ENCODE results near the gene AGAP1.

Gene AGAP1

DNA sequence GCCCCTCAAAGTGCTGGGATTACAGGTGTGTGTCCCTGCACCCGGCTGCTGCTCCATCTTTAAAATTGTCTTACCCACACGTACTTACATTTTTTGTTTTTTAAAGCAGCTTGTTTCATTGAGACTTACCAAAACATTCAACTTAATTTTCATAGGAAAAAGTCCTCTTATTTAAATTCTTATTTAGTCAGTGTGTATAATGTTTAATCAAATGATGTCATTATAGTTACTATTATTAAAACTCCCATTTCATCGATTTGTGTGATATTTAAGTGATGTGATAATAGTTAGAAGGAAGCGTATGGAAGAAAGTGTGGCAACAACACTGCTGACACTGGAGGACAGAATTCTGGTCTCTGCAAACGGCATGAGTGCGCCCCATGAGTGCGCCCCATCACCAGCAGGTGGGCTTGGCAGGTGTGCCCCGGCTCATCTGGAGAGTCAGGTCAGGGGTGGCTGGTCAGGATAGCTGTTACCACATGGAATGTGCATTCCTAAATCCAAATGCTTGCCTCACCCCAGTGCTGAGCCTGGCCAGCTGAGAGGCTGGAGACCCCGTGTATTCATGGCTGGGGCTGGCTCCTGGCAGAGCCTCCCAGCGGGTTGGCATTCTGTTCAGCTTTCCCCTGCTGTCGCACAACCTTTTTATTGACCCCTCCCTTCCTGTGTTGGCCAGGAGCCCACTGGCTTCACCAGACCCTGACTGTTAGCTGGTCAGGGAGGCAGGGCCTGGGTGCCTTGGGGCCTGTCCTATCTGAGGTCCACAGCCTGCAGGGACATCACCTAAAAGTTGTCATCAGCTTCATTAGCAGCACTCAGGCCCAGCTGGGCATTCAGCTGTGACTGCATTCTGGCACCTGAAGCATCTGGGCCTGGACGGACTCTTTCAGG lies 79.7 kb downstream of the AGAP1 start:
- no peak for DNase-seq

DNA sequence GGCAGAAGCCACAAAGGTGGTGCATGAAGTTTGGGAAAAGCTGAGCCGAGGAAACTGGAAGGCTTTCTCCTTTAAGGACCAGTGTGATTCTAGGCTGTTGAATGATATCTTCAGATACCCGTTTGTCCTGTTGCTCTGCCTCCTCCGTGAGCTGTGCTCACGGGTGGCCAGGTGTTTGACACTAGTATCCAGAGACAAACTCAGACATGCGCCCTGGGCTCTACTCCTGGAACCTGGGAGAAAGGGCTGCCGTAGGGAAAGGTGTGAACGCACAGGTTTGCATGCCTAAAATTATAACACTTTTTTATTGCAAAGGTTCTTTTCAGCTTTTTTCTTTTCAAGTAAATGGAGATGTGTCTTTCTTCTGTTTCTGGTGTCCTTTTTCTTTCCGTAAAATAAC lies 81.6 kb downstream of the AGAP1 start:
- DNase-seq, result no peak

DNA sequence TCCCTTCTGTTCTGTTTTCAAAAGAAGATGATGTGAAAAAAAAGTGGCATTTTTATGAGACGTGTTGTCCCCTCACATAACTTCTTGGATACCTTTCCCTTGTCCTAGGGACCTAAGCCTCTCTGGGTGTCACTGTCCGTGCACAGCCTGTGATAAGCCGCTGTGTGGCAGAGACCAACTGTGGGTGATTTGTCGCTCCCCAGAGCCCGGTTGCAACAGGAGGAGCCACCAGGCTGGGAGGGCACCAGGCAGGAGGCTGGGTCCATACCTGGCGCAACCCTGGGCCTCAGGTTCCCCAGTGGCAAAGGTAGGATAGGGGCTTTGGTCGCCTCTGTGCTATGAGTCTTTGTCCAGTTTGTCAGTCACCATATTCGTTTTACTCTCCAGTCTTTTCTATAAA lies 82.1 kb downstream of the AGAP1 start:
- no peak for DNase-seq

DNA sequence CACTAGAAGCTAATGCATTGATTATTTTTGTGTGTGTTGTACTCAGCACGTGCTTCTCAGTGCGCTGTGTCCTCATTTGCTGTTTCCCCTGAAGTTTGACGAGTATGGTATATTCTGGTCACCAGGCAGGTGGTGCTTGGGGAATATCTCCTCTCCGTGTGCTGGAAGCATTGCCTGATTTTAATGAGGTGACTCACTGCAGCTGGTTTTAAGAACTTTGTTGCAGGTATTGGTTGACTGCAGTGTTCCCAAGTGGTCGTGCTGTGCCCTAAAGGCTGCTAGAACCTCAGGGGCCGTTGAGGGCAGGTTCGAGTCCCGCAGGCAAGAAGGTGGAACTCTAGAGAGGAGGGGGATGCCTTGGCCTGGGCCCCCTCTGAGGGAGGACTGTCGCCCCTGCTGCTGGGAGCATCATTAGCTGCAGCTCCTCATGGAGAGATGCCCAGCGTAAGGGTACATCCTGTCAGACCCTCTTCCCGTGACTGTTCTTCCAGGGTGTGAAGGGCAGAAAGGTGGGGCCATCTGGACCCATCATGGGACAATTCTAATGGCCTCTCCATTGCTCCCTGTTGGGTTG lies 82.6 kb downstream of the AGAP1 start:
- no peak for DNase-seq

DNA sequence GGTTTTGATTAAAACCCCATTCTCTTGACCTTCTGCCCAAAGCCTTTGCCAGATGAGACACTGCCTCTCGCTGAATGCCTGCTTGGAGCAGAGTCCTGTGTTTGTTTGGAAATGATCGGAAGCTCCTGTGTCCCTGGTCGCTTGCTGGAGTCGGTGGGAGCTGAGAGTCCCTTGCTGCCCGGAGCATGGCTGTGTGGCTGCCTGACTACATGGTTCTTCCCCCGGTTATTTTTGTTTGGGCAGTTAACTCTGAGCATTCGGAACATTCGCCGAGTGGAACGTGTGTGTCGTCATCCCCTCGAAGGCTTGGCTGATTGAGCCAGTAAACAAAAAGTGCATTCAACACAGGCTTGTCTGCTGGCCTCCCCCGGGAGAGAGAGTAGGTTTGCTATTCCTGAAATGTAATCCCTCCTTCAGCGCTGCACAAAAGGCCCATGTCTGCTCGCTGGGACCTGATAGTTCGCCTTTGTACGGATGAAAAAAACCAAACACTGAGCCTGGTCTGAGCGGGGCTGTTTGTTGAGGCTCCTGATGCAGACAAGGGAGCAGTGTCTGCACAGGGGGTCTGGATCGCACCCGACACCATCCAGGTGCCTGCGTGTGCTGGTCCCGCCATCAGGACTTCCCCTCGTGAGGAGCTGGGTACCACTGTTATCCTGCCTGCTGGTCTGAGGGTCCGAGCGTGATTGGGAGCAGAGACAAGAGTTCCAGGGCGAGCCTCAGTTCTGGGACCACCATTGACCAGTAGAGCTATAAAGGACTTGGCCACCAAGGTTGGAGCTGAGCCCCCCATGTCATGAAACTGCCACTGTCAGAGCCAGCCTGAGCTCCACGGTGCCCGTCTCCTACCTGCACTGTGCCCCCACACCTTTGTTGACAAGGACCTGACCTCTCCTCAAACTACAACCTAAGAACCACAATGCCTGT lies 83.8 kb downstream of the AGAP1 start:
- no peak for DNase-seq

DNA sequence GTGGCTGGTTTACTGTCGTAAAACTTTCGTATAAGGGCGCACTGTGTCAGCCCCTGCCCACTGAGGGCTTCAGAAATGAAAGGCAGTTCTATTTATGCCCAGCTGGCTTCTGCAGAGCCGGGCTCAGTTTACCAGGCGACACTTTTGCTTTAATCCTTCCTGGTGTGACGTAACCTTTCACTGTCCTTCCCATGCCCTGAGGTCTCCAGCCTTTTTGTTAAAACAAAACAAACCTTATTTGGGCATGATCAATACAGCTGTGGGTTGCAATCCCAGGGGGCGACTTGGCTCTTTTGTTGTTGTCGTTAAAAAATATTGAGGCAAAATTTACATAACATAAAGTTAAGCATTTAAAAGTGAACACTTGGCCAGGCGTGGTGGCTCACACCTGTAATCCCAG lies 85.3 kb downstream of the AGAP1 start:
- no peak for DNase-seq

DNA sequence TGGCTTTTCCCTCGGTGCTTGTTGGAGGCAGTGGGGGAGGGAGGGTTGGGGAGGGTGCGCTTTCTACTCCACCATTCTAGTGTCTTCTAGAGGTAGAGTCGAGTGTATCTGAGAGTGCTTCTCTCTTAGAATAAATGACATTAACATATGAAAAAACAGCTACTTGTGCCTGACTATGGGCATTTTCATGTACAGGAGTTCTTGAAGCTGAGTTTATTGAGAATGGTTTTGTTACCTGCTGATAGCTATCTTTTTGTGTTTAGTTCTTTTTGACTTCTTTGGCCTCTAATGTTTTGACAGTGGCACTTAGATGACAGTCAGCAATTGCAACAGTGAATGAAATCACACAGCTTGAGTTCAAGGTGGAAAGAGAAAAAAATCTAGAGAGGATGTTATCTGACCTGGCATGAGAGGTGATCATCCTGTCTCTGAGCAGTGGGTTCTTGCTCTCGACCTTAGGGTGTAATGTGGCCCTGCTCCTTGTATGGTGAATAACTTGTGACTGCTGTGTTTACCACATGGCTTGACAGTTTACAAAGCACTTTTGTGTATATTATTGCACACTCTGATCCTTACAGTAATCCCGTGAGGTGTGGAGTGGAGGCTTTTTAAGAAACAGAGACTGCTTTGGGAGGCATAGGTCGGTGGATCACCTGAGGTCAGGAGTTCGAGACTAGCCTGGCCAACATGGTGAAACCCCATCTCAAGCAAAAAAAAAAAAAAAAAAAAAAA lies 86.7 kb downstream of the AGAP1 start:
- no peak for DNase-seq

DNA sequence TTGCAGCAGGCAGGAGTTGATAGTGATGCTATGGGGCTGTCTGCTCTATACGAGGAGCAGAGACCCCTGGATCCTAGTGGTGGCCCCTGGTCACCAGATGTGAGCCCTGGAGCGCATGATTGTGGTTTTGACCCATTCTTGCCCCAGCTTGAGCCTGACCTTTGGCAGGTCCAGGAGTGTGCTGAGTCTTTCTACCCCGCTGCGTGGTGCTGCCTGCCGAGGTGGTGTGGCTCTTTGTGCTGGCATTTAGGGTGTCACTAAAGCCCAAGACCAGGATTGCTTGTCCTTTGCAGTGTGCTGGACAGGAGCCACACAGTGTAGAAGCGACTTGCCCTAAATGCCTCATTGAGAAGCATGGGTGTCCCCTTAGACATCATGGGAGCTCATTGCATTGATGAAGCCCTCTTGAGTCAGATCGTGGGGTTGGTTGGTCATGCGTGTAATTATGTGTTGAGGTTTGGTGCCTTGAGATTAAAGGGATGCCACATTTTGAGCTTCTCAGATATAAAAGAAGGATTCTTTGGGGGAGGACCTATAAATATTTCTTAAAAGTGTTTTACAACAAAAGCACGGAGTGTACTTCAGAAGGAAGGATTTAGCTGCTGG lies 88.3 kb downstream of the AGAP1 start:
- DNase-seq, result no peak

DNA sequence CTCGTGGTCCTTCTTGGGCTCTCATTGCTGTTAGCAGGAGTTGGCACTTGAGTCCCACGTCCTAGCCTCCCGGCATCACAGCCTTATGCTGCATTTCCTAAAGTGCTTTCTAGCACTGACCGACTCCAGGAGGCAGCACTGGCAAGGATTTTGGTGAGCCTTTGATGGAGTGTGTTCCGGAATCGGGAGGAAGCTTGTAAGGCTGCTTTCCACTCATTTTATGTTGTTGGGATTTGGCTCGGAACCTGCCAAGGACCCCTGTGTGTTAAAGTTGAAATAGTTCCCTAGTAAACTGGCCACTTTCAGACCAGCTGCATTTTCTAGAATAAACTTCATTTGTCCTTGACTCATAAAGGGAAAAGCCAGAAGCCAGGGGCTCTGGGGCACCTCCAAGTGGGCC lies 88.9 kb downstream of the AGAP1 start:
- no peak for DNase-seq

DNA sequence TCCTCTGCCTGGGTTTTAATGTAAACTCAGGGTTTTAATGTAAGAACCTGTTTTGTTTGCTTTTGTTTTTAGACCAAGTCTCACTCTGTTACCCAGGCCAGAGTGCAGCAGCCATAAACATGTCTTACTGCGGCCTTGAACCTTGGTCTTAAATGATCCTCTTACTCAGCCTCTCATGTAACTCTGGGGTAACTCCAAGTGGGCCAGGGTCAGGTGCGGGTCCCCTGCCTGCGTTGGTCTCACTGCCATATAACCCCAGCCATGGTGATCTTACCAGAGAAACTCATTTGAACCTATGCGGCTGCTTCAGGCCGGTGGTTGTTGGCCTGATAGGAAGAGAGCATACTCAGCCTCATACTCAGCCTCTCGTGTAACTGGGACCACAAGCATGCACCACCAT lies 89.3 kb downstream of the AGAP1 start:
- DNase-seq, result no peak

DNA sequence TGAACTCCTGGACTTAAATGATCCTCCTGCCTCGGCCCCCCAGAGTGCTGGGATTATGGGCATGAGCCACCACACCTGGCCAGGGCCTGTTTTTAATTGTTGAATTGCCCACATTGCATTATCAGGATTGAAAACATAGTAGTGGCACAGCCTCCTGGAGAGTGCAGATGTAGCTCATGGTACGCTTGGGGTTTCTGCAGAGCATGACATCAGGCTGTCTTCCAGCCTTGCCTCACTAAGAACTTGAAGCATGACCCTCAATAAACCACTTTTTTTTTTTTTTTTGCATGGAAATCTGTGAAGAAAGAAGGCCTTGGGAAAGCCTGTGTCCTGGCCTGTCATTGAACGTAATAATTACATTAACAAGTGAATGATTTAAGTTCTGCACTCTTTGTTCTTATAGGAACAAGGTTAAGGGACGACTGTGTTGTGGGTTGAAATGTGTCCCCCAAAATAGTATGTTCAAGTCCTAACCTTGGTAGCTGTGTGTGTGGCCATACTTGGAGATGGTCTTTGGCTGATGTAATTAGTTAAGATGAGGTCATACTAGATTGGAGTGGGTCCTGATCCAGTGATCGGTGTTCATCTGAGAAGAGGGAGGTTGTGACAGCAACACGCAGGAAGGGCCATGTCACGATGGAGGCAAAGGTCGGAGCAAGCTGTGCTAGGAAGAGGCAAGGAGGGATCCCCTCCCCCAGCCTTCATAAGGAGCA lies 90.2 kb downstream of the AGAP1 start:
- DNase-seq, result no peak

DNA sequence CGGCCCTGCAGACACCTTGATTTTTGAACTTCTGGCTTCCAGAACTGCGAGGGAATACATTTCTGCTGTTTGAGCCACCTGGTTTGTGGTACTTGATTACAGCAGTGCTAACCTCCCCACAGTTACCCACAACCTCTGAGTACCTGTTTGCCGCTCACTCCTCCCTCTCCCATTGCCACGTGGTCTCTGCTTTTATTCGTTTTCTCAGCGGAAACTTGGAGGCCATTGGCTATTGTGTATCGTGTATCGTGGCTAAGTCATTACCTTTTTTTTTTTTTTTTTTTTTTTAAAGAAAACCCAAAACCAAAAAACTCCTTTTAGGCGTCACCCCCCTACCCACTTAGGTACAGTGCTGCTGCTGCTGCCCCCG lies 90.8 kb downstream of the AGAP1 start:
- no peak for DNase-seq

DNA sequence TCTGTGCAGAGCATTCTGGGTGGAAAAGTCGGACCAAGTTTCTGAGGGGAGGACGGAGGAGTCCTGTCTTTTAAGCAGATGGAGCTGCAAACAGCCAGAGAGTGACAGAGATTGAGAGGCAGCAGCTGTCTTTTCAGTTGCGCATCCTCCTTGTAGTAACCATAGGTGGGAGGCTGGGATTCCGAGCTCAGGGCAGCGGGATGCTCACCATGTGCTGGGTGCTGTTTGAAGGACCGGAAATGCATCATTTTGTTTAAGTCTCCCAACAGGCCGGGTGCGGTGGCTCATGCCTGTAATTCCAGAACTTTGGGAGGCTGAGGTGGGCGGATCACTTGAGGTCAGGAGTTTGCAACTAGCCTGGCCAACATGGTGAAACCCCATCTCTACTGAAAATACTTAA lies 93.4 kb downstream of the AGAP1 start:
- DNase-seq, result no peak

DNA sequence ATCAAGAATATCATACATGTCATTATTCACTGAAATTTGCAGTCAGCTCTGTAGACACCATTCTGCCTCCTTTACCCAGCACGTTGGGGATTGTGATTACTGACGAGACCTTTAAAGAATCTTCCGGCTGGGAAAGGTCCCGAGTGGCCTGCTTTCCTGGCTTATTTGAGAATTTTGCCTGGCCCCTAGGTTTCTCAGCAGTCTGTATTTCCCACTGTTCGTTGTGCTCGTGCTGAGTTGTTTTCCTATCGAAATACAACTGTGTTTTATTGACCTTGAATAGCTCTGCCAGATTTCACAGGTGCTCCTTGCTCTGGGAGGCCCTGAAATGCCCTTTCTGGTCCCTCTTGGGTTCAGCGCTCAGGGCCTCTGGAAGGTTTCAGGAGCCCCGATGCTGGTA lies 94.9 kb downstream of the AGAP1 start:
- no peak for DNase-seq

DNA sequence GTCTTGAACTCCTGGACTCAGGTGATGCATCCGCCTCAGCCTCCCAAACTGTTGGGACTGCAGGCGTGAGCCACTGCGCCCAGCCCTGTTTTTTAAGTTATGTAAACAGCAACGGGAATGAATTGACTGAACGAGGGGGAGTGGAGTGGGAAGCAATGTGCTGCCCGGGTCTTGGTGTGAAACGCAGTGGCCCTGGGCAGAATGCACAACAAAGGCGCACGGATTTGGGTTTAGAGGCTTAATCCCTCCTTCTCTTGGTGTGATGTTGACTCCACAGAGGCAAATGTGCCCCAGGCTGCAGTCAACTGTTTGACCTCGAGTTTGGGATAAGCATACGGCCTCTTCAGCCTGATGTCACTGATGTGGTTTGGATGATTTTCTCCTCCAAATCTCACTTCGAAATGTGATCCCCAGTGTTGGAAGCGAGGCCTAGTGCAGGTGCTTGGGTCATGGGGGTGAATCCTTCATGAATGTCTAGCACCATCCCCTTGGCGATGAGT lies 97.4 kb downstream of the AGAP1 start:
- DNase-seq, result no peak

DNA sequence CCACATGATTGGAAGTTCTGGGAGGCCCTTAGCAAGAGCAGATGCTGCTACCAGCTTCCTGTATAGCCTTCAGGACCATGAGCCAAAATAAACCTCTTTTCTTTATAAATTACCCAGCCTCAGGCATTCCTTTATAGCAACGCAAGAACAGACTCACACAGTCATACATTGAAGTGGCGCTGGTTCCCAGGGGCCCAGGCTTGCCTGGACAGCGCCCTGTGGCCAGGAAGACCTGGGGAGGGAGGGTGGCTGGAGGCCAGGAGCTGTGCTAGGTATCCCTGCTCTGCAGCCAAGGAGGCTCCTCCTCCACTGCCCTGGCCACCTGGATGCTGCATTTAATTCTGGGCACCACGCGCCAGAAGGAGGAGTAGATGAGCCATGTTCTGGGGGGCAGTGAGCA lies 98.1 kb downstream of the AGAP1 start:
- no peak for DNase-seq

DNA sequence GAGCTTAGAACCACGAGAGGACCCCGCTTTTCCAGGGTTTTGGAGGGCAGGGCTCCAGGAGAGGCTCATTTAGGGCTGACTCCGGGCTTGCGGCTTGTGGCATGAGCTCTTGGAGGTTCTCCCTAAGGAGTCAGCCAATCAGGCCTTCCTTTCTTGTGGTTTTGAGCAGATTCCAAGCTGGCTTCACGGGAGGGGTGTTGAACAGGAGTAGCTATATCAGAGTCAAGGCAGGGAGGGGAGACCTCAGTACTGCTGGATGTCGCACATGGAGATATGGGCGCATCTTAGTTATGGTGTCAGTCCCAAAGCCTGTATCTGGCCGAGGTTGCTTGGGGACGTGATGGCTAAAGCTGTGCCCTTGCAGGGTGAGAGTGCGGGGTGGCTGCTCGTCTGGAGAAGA lies 98.6 kb downstream of the AGAP1 start:
- no peak for DNase-seq

DNA sequence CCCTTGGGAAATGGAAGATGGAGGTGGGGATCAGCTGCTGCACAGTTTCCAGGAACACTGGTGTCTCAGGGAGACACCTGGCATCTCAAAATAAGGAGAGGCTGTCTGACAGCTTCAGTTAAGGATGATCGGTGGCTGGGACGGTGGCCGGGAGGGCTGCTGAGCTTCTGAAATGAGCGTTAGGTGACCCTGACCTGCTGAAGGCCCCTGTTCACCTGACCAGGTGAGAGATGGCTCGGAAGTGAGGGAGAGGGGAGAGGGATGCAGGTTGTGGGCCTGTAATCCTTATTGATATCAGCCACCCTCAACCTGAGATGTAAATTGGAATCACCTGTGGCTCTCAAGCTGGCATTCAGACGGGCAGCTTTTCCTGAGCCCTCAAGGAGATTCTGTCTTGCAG lies 99.0 kb downstream of the AGAP1 start:
- no peak for DNase-seq

DNA sequence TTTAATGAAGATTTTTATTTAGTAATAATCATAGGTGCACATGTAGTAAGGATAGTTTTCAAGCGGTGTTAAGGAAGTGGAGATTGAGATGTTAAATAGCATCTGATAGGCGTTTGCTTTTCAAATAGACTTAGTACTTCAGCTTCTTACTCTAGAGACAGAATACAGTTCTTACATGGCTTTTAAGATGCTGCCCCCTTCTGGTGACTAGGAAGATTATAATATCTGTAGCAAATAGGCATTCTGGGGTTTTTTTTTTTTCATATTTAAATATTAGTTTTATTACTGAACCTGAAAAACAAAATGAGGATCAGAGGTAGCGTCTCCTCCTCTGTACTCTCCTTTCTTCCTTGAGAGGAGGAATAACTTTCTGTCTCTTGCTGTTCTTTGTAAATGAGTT lies 100.2 kb downstream of the AGAP1 start:
- peak; percentile 73 for DNase-seq

DNA sequence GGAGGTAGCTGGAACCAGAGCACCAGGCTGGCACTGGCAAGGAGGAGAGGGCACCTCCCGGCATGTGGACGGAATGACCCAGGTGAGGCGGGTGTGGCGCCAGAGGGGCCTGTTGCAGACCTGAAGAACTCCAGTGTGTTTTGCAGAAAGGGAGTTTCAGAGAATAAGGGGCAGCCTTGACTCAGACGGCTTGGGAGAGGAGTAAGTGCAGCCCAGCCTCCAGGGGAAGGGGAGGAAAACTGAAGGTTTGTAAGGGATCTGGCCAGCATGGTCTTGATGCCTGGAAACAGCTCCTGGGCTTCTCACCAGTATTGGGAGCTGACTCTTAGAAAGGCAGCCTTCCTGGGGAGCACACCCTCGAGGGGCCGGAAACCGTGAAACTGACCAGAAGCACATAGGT lies 101.1 kb downstream of the AGAP1 start:
- DNase-seq, result no peak

DNA sequence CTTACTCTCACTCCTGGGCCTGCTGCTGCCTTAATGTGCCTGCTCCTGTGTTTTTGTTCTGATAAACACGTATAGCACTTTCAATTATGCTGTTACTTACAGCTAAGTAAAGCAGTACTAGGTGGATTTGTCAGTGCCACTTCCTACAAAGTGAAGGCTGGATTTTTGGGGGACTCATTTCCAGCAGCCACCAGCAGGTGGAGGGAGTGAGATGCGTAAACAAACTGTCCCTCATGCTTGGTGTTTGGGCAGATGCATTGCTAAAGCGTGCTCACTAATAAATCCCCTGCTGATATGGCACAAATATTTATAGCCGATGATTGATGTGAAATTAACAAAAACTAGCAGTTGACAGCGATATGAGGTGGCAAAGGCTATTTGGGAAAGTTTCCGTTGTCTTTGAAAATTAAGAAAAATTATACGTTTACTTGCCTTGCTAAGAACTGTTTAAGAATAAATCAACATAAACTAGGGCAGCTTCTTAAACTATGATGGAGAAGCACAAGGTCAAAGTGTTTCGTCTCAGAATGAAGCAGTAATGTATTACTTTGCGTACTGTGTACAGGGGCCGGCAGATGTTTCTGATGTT lies 101.7 kb downstream of the AGAP1 start:
- DNase-seq, result peak; percentile 74
